ENCODE measurements around the gene TMEM163.

TMEM163 gene

DNA sequence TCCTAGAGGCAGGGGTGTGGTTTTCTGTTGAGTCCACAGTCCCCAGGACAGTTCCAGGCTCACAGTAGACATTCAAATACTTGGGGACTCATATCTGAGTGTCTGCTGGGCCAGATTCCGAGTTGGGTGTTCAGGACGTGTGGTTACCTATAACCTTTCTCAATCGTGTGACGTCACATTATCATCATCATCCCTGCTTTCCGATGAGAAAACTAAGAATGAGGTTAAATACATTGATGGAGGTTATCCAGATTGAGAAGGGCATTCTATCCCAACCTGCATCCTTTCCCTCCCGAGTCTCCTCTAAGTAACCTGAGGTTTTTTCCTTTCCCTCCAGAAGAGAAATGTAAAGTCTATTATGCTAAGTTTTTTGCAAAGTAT lies 260.3 kb downstream of the TMEM163 start:
- no peak for DNase-seq (ENCODE audit: low read depth in 2 of 2)

DNA sequence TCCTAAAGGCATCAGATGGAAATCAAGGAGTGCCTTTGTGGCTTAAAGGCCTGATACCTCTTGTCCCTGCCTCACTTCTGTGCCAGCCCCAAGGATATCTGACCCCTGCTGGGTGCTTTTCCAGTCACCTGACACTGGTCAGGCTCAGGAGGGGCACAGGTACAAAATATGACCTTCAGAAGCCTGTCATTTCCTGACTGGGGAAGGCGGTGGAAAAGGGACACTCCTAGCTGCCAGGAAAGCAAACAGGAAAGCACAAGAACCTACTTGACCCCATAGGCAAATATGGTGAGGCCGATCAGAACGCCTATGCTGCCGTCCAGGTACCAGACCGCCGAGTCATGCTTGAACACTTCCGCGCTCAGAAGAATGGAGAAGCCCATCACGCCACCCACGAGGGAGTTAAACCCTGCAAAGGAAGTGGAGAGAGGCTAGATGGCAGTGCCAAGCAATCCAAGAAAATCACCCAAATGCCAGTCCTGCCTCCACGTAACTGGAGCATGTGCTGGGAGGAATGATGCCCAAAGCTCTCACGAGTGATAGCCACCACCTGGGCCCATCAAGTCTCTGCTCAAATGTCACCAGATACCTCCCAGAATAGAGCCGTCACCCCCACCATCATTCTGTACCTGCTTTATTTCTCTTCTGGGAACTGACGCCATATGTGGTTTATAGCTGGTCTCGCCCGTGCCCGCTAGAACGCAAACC lies 260.9 kb downstream of the TMEM163 start:
- no peak for DNase-seq (ENCODE audit: low read depth in 2 of 2)

DNA sequence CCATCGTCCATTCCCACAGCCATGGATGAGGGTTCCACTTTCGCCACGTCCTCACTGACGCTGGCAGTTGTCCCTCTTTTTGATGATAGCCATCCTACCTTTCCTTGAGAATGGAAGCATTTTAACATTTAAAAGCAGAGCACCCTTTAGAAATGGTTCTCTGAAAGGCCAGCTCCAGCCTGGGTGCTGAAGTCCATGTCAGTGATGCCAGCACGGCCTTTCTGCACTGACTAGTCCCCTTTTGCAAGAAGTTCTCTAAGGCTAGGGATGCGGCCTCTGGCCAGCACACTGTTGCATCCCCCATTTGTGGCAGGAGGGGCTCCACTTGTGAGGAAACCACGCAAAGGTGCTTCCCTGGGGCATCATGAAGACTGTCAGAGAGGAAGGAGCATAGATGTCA lies 261.4 kb downstream of the TMEM163 start:
- DNase-seq (ENCODE audit: low read depth in 2 of 2), result no peak

DNA sequence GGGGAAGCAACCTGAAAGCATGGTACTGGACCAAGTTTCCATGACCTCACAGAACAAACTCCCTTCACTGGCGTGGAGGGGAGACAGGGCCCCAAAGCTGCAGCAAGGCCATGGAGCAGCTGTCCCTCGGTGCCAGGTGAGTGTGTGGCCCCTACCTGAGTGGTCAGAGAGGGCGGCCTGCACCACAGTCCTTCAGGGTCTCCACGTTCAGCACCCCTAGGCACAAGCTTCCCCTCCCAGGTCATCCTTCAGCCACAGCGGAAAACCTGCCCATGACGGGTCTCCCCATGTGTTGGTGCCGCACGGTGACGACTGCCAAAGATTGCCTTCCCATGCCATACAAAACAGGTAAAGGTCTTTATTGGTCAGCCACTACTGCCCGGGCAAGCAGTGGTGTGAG lies 263.4 kb downstream of the TMEM163 start:
- no peak for DNase-seq (ENCODE audit: low read depth in 2 of 2)

DNA sequence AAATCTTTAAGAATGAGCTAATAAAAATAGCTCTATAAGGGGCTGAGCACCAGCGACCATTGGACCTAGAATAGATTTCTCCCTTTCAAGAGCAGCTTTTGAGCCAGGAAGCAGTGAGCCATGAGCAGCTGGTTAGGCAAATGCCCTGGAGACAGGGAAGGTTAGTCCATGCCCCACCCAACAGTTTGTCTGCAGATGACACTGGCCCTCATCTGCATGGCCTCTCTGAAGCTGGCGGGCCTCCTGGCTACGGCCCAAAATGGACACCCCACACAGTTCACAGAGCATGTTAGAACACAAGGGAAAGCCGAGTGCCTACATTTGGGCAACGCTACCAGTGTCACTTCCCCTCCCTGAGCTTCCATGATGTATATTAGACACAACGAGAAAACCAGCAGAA lies 263.9 kb downstream of the TMEM163 start:
- no peak for DNase-seq (ENCODE audit: low read depth in 2 of 2)

DNA sequence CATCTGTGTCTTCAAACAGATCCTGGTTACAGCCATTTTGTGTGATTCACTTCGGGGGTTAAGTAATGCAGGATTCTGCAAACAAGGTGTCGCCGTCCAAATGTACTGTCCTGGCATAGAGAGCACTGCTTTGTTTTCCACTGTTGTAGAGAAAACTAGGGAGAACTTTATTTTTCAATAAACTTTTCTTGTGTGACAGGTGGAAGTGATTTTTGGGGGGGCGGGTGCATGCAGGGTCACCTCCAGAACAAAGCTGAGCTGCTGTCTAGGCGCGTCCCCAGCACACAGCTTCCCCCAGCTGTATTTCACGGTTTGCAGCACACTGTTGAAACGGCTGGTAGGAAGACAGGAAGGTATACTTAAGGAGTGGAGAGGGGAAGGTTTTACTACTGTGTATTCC lies 264.4 kb downstream of the TMEM163 start:
- no peak for DNase-seq (ENCODE audit: low read depth in 2 of 2)

DNA sequence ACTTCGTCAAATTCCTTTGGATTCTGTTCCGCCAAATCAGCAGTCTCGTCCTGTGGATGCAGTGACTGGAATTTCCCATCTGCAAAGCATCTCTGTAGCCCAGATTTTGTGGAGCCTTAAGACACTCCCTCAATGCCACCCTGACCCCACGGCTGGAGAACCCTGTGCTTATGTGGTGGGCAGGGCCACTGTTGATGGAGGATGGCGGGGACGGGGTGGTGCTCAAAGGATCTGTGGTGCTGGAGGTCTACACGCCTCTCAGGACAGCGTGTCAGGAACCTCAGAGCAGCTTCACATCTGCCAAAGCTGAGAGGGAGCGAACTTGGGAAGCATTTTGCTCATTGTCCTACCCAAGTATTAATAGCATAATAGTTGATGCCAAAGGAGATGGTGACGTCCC lies 264.8 kb downstream of the TMEM163 start:
- no peak for DNase-seq (ENCODE audit: low read depth in 2 of 2)

DNA sequence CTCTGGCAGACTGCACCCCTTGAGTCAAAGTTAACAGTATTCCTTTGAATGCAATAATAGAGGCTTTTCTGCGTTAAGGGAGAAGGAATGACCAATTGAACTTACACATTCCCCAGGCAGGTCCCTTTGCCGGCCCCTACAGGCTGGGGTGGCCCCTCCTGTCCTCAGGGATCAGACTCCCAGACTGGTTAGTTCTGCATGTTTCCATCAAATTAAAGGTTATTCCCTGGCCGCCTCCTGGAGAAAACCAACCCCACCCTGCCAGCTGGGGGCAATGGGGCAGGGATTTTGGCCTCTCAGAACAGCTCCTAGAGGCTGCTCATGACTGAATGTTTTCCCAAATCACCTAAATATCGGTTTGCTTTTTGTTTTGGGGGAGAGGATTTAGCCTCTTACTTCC lies 265.3 kb downstream of the TMEM163 start:
- DNase-seq (ENCODE audit: low read depth in 2 of 2), result no peak

DNA sequence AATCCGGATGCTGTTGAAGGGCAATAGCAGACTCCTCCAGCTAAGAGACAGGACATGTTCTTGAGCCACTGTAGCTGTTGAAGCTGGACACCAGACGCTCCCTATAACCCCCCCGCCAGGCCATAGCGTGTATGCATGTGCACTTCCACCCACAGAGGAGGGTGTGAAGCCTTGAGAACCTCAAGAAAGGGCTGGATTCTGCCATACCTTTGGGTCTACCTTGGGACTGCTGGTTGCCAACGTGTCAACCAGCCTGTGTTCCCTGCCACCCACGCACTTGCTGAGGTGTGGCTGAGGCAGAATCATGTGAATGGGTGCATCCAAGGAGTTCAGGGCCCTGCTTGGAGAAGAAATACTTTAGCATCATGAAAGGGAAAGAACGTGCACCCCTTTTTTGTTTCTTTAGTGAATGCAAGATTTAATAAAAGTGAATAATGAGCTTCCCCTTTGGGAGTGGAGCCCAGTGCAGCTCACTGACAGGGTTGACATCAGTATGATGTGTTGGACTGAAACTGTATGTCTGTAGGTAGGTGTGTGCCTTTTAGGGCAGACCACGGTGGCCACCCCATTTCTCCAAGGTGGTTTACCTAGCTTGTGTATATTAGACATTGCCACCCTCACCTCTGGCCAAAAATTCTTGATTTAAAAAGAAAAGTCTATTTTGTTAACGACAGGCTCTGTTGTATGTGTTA lies 266.6 kb downstream of the TMEM163 start:
- no peak for DNase-seq (ENCODE audit: low read depth in 2 of 2)

DNA sequence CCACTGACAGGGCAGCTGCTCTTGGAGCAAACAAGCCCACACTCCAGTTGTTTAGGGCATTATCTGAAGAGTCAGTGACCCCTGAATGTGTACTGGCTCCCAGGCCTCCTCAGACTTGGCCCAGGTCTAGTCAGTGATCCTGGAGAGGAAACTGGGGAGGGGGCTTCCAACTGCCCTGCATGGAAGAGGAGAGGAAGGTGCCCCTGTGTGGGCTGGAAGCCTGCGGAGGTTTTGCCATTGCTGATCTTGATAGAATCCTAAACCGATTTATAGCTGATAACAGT lies 267.5 kb downstream of the TMEM163 start:
- DNase-seq (ENCODE audit: low read depth in 2 of 2), result no peak

DNA sequence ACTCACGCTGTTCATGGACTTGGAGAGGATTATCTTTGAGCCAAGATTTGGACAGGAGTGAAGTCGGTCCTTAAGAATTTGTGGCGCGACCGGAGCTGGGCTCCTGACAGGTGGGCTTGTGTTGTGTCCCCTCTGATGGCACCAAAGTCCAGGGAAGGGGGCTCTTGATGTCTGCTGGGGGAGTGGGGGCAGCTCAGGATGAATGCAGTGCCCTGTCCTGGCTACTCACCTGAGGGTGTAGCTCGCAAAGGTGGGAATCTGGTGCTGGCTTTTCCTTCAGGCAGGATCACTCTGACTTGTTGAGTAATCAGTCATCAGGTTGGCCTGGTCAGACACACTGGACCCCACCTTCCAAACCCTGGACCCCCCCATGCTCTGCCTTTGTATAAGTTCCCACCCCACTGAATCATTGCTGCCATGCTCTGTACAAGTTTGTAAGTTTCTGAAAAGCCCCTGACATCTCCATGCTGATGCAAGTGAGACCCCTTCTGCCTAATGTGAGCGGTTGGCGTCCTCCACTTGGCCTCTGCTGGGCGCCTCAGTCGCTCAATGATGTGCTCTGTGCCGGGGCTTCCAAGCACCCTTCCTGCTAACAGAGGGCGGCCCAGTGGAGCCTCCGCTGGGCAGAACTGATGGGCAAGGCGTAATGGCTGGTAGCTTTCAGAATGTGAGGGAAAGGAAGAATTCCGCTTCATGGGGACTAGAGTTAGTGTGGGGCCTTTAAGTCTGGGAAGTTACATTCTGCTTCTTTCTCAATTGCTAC lies 268.9 kb downstream of the TMEM163 start:
- no peak for DNase-seq (ENCODE audit: low read depth in 2 of 2)

DNA sequence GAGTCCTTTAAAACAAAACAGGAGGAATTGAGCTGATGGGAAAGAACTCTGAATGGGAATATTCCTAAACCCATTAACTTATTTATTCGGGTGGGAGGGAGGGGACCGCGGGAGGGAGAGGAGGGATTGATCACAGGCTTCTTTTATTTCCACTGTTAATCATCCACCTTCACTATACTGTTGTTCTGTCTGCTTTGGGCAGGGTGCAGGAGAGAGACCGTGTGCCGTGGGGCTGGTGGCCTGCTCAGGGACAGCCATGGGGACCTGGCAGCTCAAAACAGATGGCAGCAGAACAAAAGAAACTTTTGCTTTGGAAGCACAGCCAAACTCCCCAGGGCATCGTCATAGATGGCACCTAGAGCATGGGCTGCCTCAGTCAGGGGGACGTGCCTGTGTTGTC lies 269.6 kb downstream of the TMEM163 start:
- no peak for DNase-seq (ENCODE audit: low read depth in 2 of 2)

DNA sequence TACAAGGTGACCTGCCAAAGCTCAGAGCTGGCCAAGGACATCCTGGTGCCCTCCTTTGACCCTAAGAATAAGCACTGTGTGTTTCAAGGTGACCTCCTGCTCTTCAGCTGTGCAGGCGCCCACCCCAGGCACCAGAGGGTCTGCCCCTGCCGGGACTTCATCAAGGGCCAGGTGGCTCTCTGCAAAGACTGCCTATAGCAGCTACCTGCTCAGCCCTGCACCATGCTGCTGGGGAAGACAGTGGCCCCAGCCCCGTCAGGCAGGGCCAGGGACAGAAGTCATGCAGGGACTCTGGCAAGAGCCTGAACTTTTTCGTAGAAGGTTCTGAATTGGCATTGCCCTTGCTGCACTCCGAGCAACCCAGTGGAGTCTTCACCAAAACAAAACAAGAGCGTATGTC lies 270.1 kb downstream of the TMEM163 start:
- DNase-seq (ENCODE audit: low read depth in 2 of 2), result no peak

DNA sequence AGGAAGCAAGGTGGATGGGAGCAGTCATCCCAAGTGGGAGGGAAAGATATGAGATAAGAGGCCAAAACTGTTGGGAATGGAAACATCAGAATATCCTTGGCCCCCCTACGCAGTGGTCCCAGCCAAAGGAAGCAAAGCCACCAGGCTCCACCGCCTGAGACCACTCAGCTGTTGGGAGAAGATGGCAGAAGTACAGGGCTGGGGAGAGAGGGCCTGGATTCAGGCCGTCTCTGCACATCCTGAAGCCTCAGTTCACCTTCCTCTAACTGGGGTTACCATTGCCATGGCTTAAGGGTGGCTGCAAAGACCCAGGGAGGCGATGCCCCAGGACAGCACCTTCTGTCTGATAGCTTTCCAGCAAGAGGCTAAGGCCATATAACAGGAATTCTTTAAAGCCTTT lies 271.1 kb downstream of the TMEM163 start:
- DNase-seq (ENCODE audit: low read depth in 2 of 2), result no peak

DNA sequence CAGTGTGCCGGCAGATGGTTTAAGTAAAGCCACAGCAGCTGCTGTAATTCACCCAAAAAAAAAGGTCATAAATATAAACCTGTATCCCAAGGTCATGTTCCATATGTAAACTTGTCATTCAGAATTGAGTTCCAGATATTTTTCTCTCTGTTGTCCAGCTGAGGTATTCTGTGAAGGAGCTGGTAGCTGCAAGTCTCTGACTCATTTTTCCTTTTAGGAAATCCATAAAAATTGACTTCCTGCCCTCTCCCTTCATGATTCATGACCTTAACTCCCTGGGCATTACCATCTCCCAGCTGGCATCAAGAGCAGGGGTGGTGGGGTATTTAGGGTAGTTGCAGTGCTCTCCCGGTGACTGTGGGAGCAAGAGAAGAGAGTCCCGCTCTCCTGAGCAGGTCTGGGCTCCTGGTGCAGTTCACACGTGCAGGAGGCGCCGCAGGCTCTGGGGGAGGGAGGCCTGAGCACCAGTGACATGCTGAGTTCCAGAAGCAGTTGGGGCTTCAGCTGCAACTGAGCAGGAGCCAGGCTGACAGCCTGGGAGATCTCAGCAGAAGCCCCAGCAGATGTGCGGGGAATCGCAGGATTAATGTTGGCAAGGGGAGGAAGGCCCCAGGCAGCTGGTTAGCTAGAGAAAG lies 272.3 kb downstream of the TMEM163 start:
- no peak for DNase-seq (ENCODE audit: low read depth in 2 of 2)

DNA sequence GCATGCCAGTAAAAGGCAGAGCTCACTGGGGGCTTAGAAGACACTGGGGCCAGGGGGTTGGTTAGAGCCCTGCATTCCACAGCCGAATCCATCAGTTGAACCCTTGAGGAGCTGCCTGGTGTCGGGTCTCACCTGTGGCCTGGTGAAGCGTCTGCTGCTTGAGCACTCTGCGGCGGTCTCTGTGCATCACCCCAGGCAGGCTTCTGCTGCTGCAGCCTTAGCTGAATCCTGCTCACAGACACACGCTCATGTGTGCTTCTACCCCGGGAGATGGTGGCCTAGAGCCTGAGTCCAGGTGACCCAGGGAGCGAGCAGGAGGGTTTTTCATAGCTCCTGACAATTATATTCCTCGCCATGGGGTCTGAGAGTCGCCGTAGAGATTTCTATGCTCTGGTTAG lies 272.8 kb downstream of the TMEM163 start:
- DNase-seq (ENCODE audit: low read depth in 2 of 2), result no peak

DNA sequence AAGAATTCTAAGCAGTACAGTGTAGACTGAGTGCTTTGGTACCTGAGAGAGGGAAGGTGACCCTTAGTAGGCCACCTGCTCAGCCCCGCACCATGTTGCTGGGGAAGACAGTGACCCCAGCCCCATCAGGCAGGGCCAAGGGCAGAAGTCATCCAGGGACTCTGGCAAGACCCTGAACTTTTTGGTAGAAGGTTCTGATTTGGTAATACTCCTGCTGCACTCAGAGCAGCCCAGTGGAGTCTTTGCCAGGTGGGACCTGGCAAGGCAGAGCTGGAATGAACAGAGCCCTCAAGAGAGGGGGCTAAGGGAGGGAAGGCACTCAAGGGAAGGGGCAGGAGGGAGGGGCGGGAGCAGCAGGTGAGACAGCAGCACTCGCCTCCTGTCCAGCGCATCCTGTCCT lies 273.7 kb downstream of the TMEM163 start:
- DNase-seq (ENCODE audit: low read depth in 2 of 2), result no peak

DNA sequence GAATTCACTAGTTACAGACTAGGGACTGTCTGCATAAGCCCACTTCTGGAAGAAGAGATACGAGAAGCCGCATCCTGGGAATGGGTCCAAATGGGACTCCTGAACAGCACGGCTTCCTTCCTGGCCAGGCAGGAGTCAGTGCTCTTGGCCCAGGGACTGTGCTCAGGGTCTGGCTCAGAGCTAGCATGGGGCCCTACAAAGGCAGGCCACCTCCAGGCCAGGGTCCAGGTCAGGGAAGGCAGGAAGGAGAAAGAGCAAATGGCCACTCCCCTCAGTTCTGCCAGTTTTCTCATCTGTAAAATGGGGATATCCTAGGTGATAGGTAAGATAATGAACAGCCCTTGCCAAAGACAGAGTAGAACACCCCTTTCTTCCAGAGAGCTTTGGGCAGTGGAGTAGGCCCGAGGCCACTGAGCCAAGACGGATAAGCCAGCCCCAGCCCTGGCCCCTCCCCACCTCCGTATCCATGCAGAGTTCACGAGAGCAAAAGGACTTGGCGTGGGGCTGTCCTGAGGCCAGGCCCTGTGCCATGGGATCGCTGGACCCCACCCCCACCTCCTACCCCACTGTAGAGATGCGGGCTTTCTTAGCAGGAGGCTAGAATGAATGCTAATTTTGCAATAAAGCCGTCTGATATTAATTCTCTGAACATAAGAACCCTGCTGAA lies 274.9 kb downstream of the TMEM163 start:
- DNase-seq (ENCODE audit: low read depth in 2 of 2), result no peak

DNA sequence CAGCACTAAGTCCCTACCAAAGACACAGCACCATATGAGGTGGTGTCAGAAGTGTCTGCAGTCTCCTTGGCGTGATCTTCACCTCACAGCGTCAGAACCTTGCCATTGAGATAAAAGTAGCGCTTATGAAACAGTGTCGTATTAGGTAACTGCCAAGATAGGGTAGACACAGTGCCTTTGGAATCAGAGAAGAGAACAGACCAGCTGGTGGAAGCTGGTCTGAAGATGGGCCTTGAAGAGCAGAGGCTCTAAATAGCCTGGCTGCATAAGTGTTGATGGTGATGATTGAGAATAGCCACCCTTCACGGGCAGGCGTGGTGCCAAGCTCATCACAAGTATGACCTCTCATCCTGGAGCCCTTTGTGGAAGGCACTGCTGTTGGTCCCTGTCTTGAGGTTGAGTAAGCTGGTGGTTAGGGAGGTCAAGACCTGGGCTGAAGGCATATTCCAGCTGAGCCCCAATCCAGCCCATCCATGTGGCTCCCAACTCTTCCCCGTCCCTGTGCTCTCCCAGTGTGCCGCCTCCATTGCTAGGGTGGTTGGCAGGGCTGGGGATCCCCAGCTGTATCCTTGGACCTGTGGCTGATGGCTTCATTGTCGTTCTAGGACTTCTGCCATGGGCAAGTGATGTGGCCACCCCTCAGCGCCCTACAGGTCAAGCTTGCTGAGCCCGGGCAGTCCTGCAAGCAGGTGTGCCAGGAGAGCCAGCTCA lies 277.5 kb downstream of the TMEM163 start:
- DNase-seq (ENCODE audit: low read depth in 2 of 2), result no peak

DNA sequence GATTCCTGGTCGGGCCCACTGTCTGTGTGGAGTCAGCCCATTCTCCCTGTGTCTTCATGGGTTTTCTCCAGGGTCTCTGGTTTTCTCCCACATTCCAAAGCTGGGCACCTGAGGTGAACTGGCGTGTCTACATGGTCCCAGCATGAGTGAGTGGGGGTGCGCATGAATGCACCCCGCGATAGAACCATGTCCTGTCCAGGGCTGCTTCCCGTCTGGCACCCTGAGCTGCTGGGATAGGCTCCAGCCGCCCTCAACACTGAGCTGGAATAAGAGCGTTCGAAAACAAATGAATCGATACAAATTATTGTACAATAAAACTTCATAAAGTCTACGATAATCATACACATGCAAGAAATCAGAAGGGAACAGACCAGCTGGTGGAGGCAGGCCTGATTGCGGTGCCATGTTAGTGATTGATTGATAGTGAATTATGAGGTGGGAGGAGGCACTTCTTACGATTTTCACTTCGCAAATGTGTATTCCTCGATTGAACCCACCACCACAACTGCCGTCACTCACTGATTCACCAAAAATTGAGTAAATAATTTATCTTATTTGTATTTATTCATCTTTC lies 278.4 kb downstream of the TMEM163 start:
- no peak for DNase-seq (ENCODE audit: low read depth in 2 of 2)

DNA sequence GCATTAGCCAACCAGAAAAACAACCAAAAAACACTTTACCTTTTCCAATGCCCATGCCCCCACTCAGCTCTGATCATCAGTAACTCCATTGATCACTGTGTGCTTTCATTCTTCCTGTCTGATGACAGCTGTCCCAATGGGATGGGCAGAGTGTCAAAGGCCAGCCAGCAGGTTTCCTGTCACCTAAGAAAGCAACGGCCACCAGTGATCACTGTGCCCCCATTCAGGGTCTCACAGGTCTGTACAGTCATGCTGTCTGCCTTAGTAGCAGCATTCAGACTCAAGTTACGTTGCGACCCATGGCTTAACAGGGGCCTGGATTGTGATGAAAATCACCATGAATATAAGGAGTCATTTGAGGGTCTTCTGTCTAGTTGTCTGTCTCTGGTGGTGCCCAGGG lies 280.4 kb downstream of the TMEM163 start:
- DNase-seq (ENCODE audit: low read depth in 2 of 2), result no peak
